Activated CD8-positive, alpha-beta memory T cell treated with anti-CD3 and anti-CD28 coated beads, Interleukin-2, amount 50 U/mL, for 1 hour (primary cell): ENCODE data around the gene SH3YL1.

Experiments
- DNase-seq: peaks from one replicate; pipeline ENCODE4 v3.0.0-alpha.2; 2020; ENCODE audit errors: extremely low read depth

The SH3YL1 gene

DNA sequence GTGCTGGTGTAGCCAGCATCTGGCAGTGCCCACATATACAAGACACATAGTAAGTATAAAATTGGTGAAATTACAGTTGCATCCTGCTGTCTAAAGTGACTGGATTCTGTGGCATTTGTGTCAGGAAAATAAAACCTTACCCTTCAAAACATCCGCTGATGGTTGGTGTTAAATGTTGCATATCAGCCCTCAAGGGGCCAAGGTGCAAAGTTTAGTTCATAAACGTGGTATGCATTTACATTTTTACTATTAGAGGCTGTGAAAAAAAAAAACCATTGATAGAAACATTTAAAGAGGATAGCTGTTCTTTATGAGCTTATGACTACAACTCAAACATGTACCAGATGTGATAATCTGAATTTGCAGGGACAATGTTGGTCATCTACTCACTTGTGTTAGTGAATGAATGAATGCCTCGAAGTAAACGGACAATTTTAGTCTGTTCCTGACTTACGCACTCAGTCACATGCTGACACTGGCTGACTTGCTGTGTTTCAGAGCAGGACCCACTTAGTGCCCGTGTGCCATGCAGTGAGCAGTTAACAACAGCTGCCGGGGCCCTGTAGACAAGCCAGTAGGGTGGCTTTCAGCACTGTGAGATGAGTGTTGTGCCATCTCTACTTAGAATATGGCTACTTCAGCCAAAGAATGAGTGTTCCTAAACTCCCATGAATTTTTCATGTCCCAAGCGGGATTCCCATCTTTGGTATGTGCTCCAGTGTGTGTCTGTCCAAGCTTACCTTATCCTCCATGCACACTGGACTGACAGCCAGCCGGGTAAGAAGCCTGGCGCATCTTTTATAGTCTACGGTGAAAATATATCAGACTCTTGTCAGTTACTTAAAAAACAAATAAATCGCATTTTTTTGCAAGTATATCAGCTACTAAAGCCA lies 18.8 kb upstream of the SH3YL1 start:
- DNase-seq = no peak

DNA sequence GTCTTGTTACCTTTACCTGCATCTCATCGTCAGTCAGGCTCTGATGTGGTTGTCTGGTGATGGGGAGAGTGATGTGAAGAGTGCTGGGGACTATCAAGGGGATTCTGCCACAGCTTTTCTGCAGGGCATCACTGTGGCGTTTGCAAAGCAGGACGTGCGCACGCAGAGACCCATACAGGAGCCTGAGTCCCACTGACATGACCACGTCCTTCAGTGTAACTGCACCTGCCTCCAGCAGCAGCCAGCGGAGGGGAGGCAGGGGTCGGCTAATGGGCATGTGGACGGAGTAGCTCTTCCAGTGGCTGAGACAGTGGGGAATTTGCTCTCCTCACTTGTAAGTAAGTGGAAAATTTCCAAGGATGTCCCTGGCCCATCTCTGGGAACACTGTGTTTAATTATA lies 17.5 kb upstream of the SH3YL1 start:
- DNase-seq = no peak

DNA sequence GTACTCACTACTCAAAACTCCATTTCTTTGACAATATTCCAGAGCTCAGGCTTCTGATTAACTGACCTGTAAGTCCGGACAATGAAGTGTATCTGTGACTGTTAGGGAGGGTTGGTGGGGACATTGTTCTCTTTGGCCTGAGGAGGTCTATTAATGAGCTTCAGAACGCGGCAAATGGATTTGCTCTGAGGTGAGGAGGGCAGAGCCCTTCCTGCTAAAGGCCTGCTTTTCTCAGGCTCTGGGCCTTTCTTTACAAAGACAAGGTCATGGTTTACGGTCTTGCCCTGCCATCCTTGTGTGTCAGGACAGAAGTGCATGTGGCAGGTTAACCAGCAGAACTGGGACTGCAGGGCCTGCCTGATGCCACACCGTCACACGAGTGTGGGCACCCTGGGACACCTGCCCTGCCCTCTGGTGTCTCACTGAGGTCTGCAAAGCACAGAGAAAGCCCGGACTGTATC lies 16.8 kb upstream of the SH3YL1 start:
- no peak for DNase-seq

DNA sequence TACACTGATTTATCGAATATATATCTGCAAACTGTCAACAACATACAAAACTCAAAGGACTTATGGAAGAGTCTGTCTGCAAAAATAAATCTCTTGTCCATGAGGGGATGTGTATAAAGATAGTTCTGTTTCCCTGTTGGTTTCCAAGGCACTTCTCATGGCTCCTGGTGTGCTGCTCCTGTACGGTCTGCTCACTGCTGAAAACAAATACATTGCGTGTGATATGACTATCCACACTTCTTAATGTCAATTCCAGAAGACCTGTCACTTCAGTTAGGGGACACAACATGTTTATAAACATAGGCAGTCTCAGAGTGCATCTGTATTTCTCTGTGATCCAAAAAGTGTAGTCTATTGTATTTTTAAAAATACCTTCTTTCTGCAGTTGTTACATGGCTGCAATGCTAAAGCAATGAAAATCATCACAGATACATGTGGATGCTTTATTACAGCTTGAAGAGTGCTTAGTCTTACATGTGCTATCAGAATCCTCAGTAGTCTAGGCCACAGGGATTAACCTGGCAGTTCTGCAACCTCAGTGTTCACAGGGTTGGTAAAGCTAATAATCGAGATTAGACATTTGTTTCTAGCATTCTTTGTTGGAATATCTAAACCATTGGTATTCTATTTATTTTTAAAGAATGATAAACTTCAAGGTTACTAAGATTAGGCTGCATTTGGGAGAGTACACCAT lies 16.3 kb upstream of the SH3YL1 start:
- DNase-seq = no peak

DNA sequence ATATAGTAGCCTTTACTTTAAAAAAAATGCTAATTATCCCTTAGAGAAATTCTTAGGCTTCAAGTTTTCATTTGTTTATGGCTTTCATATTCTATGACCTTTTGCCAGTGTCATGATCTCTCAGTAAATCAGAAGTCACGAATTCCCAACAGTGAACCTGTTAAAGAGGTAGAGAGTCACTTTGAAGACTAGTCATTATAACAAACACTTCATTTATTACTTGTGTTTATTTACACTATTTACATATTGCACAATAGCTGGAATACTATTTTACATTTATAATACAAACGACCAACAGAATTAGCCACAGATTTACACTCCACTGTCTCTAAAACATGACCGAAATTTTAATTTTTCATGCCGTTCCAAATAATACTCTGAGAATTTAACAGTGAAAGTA lies 15.5 kb upstream of the SH3YL1 start:
- DNase-seq = no peak

DNA sequence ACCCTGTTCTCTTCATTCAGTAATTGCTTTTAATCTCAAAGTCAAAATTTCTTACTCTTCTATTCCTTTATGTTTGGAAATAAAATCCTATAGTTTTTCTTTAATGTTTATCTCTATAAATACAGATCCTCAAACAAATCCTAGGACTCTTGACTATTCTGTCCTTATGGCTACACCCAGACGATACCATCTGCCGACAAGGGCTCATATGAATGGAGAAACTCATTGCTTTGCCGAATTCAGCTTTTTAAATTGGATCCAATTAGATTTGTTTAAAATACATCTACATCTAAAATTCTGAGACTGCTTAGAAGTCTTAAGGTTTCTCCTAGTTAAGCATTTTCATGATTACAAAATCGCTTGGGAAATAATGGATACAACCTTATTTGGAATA lies 15.1 kb upstream of the SH3YL1 start:
- DNase-seq = no peak

DNA sequence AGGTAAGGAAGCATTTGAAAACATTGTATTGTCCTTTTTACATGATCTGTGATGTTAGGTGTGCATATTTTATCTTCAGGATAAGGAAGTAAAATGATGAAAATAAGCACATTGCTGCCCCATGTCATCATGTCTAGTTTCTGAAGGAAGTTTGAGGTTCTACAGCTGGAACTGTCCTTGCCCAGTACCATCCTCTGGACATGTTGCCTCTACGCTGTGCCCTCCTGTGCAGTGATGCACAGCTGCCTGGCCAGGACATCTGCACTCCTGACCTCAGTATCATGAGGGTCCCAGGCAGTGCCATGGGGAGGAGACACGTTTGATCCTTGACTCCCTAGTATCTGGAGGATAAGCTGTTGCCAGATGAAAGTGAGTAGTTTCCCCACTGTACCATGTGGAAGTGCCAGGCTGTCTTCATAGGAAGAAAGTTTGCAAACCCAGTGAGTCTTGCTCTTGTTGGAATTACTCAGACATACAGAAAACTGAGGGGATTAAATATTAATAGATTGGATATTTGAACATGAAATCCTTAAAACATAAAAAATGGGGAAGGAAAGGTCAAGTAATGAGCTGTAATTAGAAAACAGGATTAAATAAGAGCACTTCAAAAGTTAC lies 14.6 kb upstream of the SH3YL1 start:
- no peak for DNase-seq

DNA sequence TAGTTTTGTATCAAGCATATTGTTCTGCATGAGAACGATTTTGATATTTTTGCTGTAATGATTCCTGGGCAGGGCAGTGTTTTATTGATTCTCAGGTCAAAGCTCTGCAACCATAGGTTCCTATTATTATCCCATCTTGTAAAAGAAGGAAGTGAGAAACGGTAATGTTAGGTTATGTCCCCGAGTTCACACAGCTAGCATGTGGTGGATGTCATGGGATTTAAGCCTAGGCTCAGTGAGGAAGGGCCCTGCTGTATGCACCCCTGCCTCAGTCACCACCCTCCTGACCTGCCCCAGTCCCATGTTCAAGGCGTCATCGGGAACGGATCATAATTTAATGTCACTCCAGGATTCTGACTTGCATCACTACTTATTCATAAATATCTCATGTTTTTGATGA lies 11.6 kb upstream of the SH3YL1 start:
- no peak for DNase-seq

DNA sequence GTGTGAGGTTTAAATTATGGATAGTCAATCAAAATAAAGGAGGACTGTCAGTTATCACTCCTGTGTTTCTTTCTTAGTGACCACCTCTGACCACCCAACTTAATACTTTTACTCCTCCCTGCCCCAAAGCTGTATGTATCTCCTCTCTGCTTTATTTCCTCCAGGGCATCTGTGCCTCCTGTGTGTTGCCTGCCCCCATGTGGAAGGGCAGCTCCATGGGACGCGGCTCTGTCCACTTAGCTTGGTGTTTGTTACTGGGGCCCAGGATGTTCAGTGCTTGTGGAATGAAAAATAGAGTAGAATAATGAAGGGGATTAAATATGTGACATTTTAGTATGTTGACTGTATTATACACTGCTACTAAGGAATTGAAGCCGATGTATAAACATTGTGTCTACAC lies 10.7 kb upstream of the SH3YL1 start:
- no peak for DNase-seq

DNA sequence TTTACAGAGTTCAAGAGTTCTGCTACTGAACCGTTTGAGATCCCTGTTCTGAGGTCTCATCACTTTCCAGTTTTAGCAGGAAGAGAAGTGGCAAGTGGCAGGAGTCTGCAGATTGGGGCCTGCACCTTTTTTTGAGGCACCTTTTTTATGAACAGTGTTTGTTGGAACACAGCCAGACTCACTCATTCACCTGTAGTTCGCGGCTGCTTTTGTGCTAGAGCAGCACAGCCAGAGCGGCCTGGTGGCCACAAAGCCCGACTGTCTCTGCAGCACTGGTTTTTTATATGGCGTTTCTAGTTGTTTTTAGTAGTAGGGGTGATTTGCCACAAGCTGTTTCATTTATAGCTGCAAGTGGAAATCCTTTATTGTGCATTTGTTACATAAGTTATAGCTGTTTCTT lies 9.5 kb upstream of the SH3YL1 start:
- DNase-seq = no peak

DNA sequence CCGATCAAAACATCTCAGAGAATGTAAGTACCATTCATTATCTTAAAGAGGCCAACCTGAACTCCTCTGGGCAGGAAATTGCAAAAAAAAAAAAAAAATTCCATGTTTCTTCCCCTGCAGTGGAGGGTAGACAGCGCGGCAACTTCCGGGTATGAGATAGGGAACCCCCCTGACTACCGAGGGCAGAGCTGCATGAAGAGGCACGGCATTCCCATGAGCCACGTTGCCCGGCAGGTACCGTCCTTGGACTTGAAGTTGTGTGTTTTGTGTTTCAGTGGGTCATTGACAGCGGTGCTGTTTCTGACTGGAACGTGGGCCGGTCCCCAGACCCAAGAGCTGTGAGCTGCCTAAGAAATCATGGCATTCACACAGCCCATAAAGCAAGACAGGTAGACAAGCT lies 8.1 kb upstream of the SH3YL1 start:
- DNase-seq = no peak

DNA sequence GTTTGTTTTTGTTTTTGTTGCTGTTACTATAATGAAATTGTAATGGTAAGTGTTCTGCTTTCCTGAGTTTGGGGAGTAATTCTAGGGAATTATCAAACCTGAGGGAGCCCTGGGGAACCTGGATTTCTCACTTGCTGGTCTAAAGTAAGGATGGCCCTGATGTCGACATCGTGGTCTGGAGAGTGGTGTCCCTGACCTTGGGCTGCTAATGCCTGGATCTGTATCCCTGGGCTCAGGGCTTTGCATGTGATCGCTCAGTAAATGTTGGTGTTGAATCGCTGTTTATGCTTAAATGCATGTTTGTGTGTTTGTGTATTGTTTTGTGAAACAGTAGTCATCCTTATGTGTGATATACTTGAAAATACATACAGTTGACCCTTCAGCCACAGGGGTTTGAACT lies 7.0 kb upstream of the SH3YL1 start:
- no peak for DNase-seq

DNA sequence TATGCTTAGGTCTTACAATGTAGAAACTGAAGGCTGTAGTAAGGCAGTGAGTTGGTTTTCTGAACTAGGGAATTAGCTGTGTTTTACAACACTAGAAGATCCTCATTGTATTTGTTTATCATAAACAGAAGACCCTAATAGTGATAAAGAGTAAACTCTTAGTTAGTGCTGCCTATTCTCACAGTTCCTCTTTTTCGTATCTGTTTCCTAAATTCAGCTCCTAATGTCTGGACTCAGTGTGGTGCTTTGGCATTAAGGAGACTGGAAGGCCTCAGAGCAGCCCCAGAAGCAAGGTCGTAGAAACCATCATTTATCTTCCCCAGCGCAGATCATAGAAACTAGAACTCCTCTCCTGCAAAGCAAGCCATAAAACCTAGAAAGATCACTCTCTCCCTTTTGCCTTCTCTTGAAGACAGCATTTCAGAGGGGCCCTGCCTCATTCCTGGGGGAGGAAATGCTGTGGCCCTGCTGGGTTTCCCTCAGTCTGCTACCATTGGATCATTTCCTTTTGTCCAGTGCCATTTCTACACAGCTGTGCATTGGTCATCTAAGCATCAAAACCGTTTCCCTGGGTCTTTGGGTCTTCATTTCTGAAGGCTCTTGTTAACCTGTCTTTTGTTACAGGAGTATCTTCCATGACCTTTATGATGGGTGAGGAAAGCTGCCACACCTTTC lies 5.7 kb upstream of the SH3YL1 start:
- DNase-seq = no peak

DNA sequence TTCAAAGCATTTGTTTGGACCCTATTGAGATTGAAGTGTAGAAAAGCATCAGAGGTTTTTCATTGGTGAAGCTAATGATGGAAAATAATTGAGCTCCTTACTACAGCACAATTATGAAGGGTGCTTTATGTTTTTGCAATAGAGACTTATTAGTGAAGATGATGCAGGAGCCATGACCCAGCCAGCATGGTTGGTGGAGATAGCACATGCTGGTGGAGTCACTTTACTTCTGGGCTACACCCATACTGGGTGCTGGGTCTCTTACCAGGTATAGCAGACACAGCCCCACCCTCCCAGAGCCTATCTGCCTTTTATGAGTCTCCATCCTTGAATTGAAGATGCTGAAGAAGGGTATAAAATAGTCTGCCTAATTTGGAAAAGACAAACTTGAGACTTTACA lies 4.5 kb upstream of the SH3YL1 start:
- DNase-seq = no peak

DNA sequence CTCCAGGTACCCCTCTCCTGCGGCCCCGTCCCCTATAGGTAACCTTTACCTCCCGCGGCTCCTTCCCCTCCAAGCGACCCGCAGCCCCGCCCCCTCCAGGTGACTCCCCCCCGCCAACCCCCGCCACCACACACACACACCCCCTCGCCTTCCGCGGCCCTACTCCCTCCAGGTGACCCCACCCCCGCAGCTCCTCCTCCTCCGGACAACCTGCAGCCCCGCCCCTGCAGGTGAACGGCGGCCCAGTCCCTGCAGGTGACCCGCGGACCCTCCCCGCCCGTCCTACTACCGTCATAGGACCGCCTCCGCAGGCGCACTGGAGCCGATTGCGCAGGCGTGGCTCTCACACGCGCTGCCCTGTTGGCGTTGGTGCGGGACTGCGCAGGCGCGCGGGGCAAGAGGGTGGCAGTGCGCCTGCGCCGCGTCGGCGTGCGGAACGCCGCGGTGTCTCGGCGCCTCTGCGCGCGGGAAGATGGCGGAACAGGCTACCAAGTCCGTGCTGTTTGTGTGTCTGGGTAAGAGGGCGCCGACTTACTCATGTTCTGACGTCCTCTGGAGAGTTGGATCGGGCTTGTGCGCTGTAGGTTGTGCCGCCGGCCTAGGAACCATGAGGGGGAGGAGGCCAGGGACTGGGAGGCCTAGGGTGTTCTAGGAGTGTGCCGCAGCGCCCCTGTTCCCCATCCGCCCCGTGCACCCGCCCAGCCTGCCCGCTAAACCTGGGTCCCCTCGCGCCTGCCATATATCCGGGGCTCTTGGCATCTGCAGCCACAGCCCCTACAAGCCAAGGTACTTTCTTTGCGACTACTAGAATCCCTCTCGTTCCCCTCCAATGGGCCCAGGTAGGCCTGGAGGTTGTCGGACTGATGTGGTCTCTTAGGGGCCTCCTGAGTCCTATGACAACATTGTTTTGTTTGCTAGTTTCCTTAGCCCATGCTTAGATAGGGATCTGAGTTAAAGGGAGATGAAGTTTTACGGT lies 949 bp upstream of the SH3YL1 start, which contains the start of gene ACP1:
Gene ACP1, plus strand, starts transcription at position 455 of the 976 bp plus-strand sequence. Its CDS starts 18 bp downstream, at position 473.
- DNase-seq = peak; percentile 81

DNA sequence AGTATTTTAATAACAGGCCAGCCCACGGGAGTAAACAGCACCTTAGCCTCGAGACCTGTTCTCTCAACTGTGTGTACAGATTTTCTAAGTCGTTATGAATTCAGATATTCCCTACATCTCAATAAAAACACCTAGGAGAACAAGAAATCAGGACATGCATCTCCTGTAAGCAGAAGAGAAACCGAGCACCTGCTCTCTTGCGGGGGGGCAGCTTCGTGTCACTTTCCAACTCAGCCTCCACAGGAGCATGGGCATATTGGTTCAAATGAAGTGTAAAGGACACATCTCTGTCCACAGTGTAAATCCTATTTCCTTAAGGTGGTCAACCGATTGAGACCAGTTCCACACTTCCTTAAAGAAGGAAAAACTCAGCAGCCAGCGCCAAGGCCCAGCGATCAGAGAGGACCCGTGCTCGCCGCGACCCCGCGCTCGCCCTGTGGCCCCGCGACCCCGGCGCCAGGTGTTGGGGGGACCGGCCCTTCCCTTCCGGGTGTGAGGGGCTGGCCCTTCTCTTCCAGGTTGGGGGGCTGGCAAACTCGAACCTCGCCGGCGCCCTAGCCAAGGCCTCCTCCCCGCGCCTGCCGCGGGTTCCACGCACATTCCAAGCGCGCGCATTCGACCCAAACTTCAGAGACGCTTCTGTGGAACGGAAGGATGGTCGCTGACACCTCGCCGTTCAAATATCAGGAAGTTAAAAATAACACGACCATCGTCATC lies 652 bp downstream of the SH3YL1 start:
- DNase-seq = no peak

DNA sequence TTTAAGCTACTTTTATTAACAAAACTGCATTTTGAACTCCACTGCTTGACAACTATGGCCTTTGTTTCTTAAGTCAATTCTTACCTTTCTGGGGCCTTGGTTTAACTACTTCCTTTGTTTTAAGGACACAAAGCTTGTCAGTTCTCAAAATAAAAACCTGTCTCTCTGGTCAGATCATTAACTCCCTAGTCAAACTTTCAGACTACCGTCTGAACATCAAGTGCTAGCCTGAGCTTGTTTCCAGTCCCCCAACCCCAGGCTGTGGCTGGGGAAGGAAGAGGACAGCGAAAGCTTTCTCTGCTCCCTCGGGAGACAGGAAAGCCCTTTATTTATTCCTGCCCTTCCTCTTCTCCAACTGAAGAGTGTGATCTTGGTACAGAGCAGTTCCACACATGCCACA lies 1.7 kb downstream of the SH3YL1 start:
- no peak for DNase-seq

DNA sequence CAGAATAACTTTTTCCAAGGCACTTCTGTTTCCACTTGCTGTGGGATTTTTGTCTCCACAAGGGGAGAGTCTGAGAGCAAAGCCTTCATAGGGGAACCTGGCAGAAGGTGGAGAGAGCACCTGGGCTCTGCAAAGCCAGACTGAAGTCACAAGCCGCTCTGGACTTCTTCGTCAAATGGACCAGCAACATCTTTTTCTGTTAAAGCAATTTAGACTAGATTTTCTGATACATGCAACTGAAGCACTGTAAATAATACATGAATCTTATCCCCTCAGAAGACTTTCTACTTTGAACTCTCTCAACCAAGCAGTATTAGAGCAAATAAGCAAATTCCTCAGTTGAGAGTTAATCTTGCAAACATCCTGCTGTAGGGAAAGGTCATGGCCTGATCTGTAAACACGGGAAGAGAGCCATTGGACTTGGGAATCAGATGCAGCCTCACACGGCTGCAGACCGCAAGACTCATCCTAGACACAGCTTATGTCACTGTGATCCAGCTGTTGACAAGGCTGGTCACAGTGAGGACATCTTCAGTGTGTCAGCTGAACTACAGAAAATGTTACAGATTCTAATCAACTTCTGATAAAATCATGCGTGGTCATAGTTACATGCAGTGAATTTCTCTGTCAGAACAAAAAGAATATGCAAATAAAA lies 3.2 kb downstream of the SH3YL1 start:
- DNase-seq = no peak

DNA sequence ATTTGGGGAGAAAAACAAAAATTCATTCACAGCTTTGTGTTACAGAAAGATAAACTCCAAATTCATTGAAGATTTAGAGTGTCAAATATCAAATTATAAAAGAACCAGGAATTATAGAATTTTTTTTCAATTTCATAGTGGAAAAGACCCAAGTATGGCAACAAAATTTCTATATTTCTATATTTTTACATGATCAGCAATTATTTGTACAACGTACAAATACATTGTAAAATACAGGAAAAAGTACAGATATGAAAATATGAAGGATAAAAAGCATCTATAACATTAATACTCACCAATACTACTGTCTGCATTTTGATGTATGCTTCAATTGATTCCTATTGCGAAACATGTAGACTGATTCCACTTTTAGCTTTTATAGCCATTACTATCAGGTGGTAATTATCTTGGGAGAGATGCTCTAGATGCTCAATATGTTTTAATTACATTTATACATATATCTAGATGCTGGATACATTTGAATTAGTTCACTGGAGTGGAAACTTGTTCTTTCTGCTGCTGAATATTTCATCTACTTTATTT lies 4.0 kb downstream of the SH3YL1 start:
- DNase-seq = no peak
